ENCODE measurements around the gene LACC1.

LACC1 gene

GRCh38 chr13:43894438-43894837, 14.7 kb downstream of the LACC1 start:
- no peak for DNase-seq

- no peak for DNase-seq
Observed at GRCh38 chr13:43895940-43896339, 16.2 kb downstream of the LACC1 start.

GRCh38 chr13:43905435-43906031, 25.8 kb downstream of the LACC1 start:
- no peak for DNase-seq

- DNase-seq: no peak
Observed at GRCh38 chr13:43908156-43909126, 28.7 kb downstream of the LACC1 start.

- no peak for DNase-seq
Observed at GRCh38 chr13:43910856-43911255, 31.2 kb downstream of the LACC1 start.

GRCh38 chr13:43911278-43911677, 31.6 kb downstream of the LACC1 start:
- DNase-seq: no peak

- DNase-seq: no peak
Observed at GRCh38 chr13:43911871-43912270, 32.2 kb downstream of the LACC1 start.

GRCh38 chr13:43915451-43915850, 35.7 kb downstream of the LACC1 start:
- no peak for DNase-seq

GRCh38 chr13:43916828-43917227, 37.1 kb downstream of the LACC1 start:
- DNase-seq: no peak

- DNase-seq: no peak
Observed at GRCh38 chr13:43918636-43919035, 38.9 kb downstream of the LACC1 start.

GRCh38 chr13:43920965-43921674, 41.4 kb downstream of the LACC1 start:
- DNase-seq: no peak

- DNase-seq: no peak
Observed at GRCh38 chr13:43924549-43925245, 45.0 kb downstream of the LACC1 start.

- DNase-seq: no peak
Observed at GRCh38 chr13:43929947-43930346, 50.2 kb downstream of the LACC1 start.

GRCh38 chr13:43933378-43933777, 53.7 kb downstream of the LACC1 start:
- no peak for DNase-seq

- DNase-seq: no peak
Observed at GRCh38 chr13:43934273-43934672, 54.6 kb downstream of the LACC1 start.

GRCh38 chr13:43935878-43936277, 56.2 kb downstream of the LACC1 start:
- no peak for DNase-seq

GRCh38 chr13:43936647-43937046, 56.9 kb downstream of the LACC1 start:
- no peak for DNase-seq

GRCh38 chr13:43937839-43938238, 58.1 kb downstream of the LACC1 start:
- DNase-seq: no peak

GRCh38 chr13:43938449-43938848, 58.7 kb downstream of the LACC1 start:
- DNase-seq: no peak

- peak; percentile 69 for DNase-seq
Observed at GRCh38 chr13:43939086-43939485, 59.4 kb downstream of the LACC1 start.

GRCh38 chr13:43942286-43942685, 62.6 kb downstream of the LACC1 start:
- DNase-seq: no peak

Measured in right hindlimb (tissue), 1 donor.